HepG2 (cell line): ENCODE measurements around the gene LEF1. TPM values are rescaled to one million over a fixed set of nuclear protein-coding genes. Genes with fewer than 3 reads are reported as not detected.

ENCODE experiments used
- ATAC-seq: fragments of 200-7000 bp; cut with Tn5 transposase; 3 replicates; pipeline ENCODE4 v1.9.1; 2020; ENCODE audit warnings: mild to moderate bottlenecking, moderate library complexity
- BruUV-seq: library from RNA; stranded (reverse); fragments of 400-500 nt; replicated peaks from 2 replicates; lab custom pipeline; 2021; lab: Mats Ljungman, UMichigan
- CTCF ChIA-PET: fragments of 300-600 bp; formaldehyde crosslinking; extraction: SDS; loops from one replicate; lab custom pipeline; 2021; ENCODE audit warnings: low total read pairs, inconsistent platforms, low intra/inter-chr PET ratio; lab: Yijun Ruan, JAX
- POLR2A ChIA-PET: fragments of 350-600 bp; sonication (Branson Sonifier 250); formaldehyde crosslinking; loops from one replicate; lab custom pipeline; 2020; ENCODE audit warnings: antibody characterized with exemption, inconsistent platforms; lab: Yijun Ruan, JAX
- DNase-seq: peaks from one replicate; pipeline ENCODE4 v3.0.0-alpha.2; 2015; ENCODE audit warnings: low spot score
- FAIRE-seq: peaks from 3 replicates; lab custom pipeline; 2011; peaks lifted over from hg19 to GRCh38; lab: Jason Lieb, UNC
- H2AFZ ChIP-seq: one replicate; pipeline ENCODE4 v1.6.1; 2011; ENCODE audit warnings: low read length, inconsistent platforms
- H3K27ac ChIP-seq: fragments of 300-600 bp; 3 replicates; pipeline ENCODE4 v1.8.0; 2011; ENCODE audit warnings: mixed run types, mild to moderate bottlenecking, mixed read lengths, low read length, inconsistent platforms; ENCODE audit not compliant: insufficient read depth; ENCODE audit errors: extremely low read length
- H3K27me3 ChIP-seq, 2 experiments: fragments of 200-600 bp in 1 of 2; 2 replicates in 1 of 2; 3 replicates in 1 of 2; pipeline versions ENCODE4 v1.6.0 to v1.8.0; 2011; ENCODE audit warnings: low read length in 2 of 2, mild to moderate bottlenecking in 2 of 2, moderate library complexity in 2 of 2, inconsistent platforms in 1 of 2; ENCODE audit not compliant: insufficient read depth in 2 of 2, control insufficient read depth in 1 of 2
- H3K36me3 ChIP-seq, 2 experiments: fragments of 200-600 bp in 1 of 2; replicated peaks in 1 of 2; 2 replicates in 1 of 2; 3 replicates in 1 of 2; pipeline versions ENCODE4 v1.5.1 to v1.8.0; 2011; ENCODE audit warnings: low read length in 2 of 2, inconsistent platforms in 1 of 2; ENCODE audit not compliant: insufficient read depth in 2 of 2, control insufficient read depth in 1 of 2
- H3K4me1 ChIP-seq: 2 replicates; pipeline ENCODE4 v1.5.1; 2012; ENCODE audit warnings: low read length, inconsistent platforms; ENCODE audit not compliant: insufficient read depth
- H3K4me2 ChIP-seq: 2 replicates; pipeline ENCODE4 v1.6.0; 2011; ENCODE audit warnings: low read depth, low read length, inconsistent platforms
- H3K4me3 ChIP-seq, 3 experiments: fragments of 200-600 bp in 1 of 3; sonication (generic), shearing (Covaris generic) in 1 of 3; replicated peaks in 1 of 3; 2 replicates each; pipeline ENCODE4 v1.5.1; 2011 to 2016; ENCODE audit warnings: low read length in 3 of 3, inconsistent platforms in 2 of 3, low read depth in 2 of 3, mild to moderate bottlenecking in 2 of 3, control low read depth in 1 of 3, mixed read lengths in 1 of 3; ENCODE audit not compliant: insufficient read depth in 1 of 3
- H3K79me2 ChIP-seq: one replicate; pipeline ENCODE4 v1.6.1; 2011; ENCODE audit warnings: low read length, inconsistent platforms; ENCODE audit not compliant: insufficient read depth
- H3K9ac ChIP-seq: 2 replicates; pipeline ENCODE4 v1.6.0; 2011; ENCODE audit warnings: mild to moderate bottlenecking, low read depth, low read length, inconsistent platforms; ENCODE audit not compliant: insufficient read depth
- H3K9me3 ChIP-seq: 2 replicates; pipeline ENCODE4 v1.5.1; 2012; ENCODE audit warnings: mild to moderate bottlenecking, low read length
- H4K20me1 ChIP-seq: 2 replicates; pipeline ENCODE4 v1.6.0; 2011; ENCODE audit warnings: inconsistent platforms, mild to moderate bottlenecking, low read length, moderate library complexity; ENCODE audit not compliant: insufficient read depth
- CCDC6 ChIP-seq: sonication (generic); formaldehyde crosslinking; IDR thresholded peaks from 2 replicates; pipeline ENCODE4 v1.8.1; 2022; ENCODE audit warnings: mild to moderate bottlenecking, missing genetic modification reagents, moderate library complexity
- KLF9 ChIP-seq: IDR thresholded peaks from 2 replicates; pipeline ENCODE4 v1.6.1; 2016; ENCODE audit warnings: low read depth
- MLLT10 ChIP-seq: sonication (generic); formaldehyde crosslinking; IDR thresholded peaks from 2 replicates; pipeline ENCODE4 v1.4.0; 2020; ENCODE audit warnings: missing genetic modification reagents
- NBN ChIP-seq: fragments of 450-650 bp; conservative IDR thresholded peaks from 2 replicates; pipeline ENCODE4 v1.6.1; 2017
- NCOA2 ChIP-seq: sonication (generic); formaldehyde crosslinking; IDR thresholded peaks from 2 replicates; pipeline ENCODE4 v1.8.0; 2022; ENCODE audit warnings: inconsistent platforms
- NFE2 ChIP-seq: sonication (generic); formaldehyde crosslinking; IDR thresholded peaks from 2 replicates; pipeline ENCODE4 v1.4.0; 2020; ENCODE audit warnings: missing genetic modification reagents
- PHF8 ChIP-seq: sonication (generic); formaldehyde crosslinking; IDR thresholded peaks from 2 replicates; pipeline ENCODE4 v1.5.0; 2020; ENCODE audit warnings: missing genetic modification reagents
- RARG ChIP-seq: sonication (generic); formaldehyde crosslinking; IDR thresholded peaks from 2 replicates; pipeline ENCODE4 v1.4.0; 2020; ENCODE audit warnings: low read depth, mild to moderate bottlenecking, missing genetic modification reagents
- RFXAP ChIP-seq: sonication (generic); formaldehyde crosslinking; IDR thresholded peaks from 2 replicates; pipeline ENCODE4 v1.4.0; 2020; ENCODE audit warnings: missing genetic modification reagents, borderline replicate concordance
- ZEB1 ChIP-seq: IDR thresholded peaks from 2 replicates; pipeline ENCODE4 v1.6.1; 2012; ENCODE audit warnings: mild to moderate bottlenecking, low read depth, inconsistent platforms; ENCODE audit not compliant: insufficient replicate concordance
- ZNF432 ChIP-seq: sonication (generic); formaldehyde crosslinking; IDR thresholded peaks from 2 replicates; pipeline ENCODE4 v1.5.0; 2020; ENCODE audit warnings: missing genetic modification reagents, mild to moderate bottlenecking, borderline replicate concordance
- ZNF737 ChIP-seq: sonication (generic); formaldehyde crosslinking; IDR thresholded peaks from 2 replicates; pipeline ENCODE4 v1.5.0; 2020; ENCODE audit warnings: missing genetic modification reagents, mild to moderate bottlenecking, borderline replicate concordance
- WGBS: methylation state at CpG from one replicate; pipeline ENCODE4 v1.1.6; 2017; ENCODE audit warnings: low lambda C conversion rate; 5-methylcytosine and 5-hydroxymethylcytosine counted together
- in situ Hi-C: cut with HindIII; loops from 2 replicates; pipeline ENCODE4 v1.10.0; 2017; ENCODE audit warnings: low pct_unique_long_range_greater_than_20kb; ENCODE audit not compliant: extremely low pct_ligation_motif_present
- intact Hi-C: fragments of 100-400 bp; cut with micrococcal nuclease; formaldehyde crosslinking; loops from one replicate; pipeline ENCODE4 v1.10.0; 2022; ENCODE audit not compliant: unreplicated experiment
- polyA plus RNA-seq, 8 experiments: library from polyadenylated mRNA; depleted of rRNA in 3 of 8; stranded (reverse) in 7 of 8; unstranded in 1 of 8; fragments of >200 nt; fragmentation: Illumina TruSeq in 4 of 8; extraction: Trizol in 4 of 8; gene quantifications; 2 replicates each; pipeline versions ENCODE4 v1.2.1 to v1.2.3, GENCODE V29; 2011 to 2016; ENCODE audit warnings: low read depth in 4 of 8, missing spikeins in 1 of 8, mixed read lengths in 1 of 8; ENCODE audit not compliant: insufficient read depth in 1 of 8
- total RNA-seq, 5 experiments: library from RNA; depleted of rRNA; stranded (reverse); fragments of >200 nt; fragmentation: Illumina TruSeq; extraction: Trizol; gene quantifications; 2 replicates each; pipeline ENCODE4 v1.2.3, GENCODE V29; 2016; ENCODE audit warnings: low read depth in 1 of 5
- TF ChIP-seq, protein P1 (sequence below): sonication (generic); formaldehyde crosslinking; IDR thresholded peaks from 2 replicates; pipeline ENCODE4 v1.8.0; 2022; ENCODE audit warnings: mild to moderate bottlenecking, missing genetic modification reagents, moderate library complexity
- TF ChIP-seq, protein P2 (sequence below): sonication (generic); formaldehyde crosslinking; IDR thresholded peaks from 2 replicates; pipeline ENCODE4 v1.4.0; 2020; ENCODE audit warnings: mild to moderate bottlenecking, missing genetic modification reagents
- TF ChIP-seq, protein P3 (sequence below): sonication (generic); formaldehyde crosslinking; IDR thresholded peaks from 2 replicates; pipeline ENCODE4 v1.4.0; 2020; ENCODE audit warnings: low read depth, mild to moderate bottlenecking, missing genetic modification reagents

LEF1 gene
- total and polyA plus RNA-seq, 2 of the 13 experiments (the other 11 are each of a cell fraction or from before 2014, with no cell fraction given): 0.22 to 0.29 TPM

DNA sequence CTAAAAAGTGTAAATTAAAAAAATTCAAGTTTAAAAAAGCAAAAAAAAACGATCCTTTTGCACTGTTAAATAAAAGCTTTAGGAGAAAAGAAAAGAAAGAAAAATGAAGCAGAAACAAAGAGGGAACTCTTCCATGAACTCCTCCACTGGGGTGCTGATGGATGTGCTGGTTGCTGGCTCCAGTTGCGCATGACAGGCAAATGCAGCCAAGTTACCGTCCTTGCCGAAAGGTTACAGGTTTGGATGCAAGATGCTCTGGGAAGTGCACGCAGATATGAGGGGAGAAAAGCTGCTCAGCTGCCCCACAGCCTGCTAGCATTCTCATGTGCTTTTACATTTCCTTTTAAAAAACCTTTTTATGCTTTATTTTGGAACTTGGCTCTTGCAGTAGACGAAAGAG lies 120.6 kb downstream of the LEF1 start:
- Histone ChIP-seq H3K9me3 (no peaks in the 10 kb centered on the region), H3K4me3 (no peak overlapping the region), H3K4me1 (no peaks in the 10 kb centered on the region), H2AFZ (no peak overlapping the region)
- intact Hi-C loops: no loop called here
- no peak for ATAC-seq
- no peak for TF ChIP-seq MLLT10 (CRISPR knock-in tag)
- TF ChIP-seq RFXAP (CRISPR knock-in tag): no peak
- TF ChIP-seq, protein P1, sequence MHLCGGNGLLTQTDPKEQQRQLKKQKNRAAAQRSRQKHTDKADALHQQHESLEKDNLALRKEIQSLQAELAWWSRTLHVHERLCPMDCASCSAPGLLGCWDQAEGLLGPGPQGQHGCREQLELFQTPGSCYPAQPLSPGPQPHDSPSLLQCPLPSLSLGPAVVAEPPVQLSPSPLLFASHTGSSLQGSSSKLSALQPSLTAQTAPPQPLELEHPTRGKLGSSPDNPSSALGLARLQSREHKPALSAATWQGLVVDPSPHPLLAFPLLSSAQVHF: no peak
- TF ChIP-seq ZEB1: no peak
- no peak for TF ChIP-seq PHF8
- TF ChIP-seq, protein P2, sequence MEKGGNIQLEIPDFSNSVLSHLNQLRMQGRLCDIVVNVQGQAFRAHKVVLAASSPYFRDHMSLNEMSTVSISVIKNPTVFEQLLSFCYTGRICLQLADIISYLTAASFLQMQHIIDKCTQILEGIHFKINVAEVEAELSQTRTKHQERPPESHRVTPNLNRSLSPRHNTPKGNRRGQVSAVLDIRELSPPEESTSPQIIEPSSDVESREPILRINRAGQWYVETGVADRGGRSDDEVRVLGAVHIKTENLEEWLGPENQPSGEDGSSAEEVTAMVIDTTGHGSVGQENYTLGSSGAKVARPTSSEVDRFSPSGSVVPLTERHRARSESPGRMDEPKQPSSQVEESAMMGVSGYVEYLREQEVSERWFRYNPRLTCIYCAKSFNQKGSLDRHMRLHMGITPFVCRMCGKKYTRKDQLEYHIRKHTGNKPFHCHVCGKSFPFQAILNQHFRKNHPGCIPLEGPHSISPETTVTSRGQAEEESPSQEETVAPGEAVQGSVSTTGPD (CRISPR knock-in tag): no peak
- TF ChIP-seq ZNF432 (CRISPR knock-in tag): no peak
- TF ChIP-seq, protein P3, sequence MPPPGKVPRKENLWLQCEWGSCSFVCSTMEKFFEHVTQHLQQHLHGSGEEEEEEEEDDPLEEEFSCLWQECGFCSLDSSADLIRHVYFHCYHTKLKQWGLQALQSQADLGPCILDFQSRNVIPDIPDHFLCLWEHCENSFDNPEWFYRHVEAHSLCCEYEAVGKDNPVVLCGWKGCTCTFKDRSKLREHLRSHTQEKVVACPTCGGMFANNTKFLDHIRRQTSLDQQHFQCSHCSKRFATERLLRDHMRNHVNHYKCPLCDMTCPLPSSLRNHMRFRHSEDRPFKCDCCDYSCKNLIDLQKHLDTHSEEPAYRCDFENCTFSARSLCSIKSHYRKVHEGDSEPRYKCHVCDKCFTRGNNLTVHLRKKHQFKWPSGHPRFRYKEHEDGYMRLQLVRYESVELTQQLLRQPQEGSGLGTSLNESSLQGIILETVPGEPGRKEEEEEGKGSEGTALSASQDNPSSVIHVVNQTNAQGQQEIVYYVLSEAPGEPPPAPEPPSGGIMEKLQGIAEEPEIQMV (CRISPR knock-in tag): no peak
- no peak for TF ChIP-seq NFE2 (CRISPR knock-in tag)
- TF ChIP-seq NBN: no peak
- no peak for TF ChIP-seq RARG (CRISPR knock-in tag)
- TF ChIP-seq NCOA2 (CRISPR knock-in tag): no peak
- no peak for TF ChIP-seq KLF9
- TF ChIP-seq ZNF737 (CRISPR knock-in tag): no peak
- TF ChIP-seq CCDC6 (CRISPR knock-in tag): no peak
- TF ChIP-seq, all 625 proteins: peak for 0
- CTCF ChIA-PET: no interaction called here
- Histone ChIP-seq H3K27ac (no peak overlapping the region), H4K20me1 (no peaks in the 10 kb centered on the region), H3K4me2 (no peak overlapping the region), H3K27me3 (no peaks in the 10 kb centered on the region), H3K79me2 (no peaks in the 10 kb centered on the region), H3K36me3 (no peaks in the 10 kb centered on the region), H3K9ac (no peak overlapping the region)
- DNase-seq (no peak), FAIRE-seq (no peak)
- POLR2A ChIA-PET: no interaction called here
- no TSS peak for BruUV-seq
- in situ Hi-C loops: loop anchor here (25.0 kb wide), 1 partner anchor 439 kb away; no protein-coding TSS in a partner anchor
- 56% methylated on average over 6 of the region's 6 CpGs for WGBS
